GM12872 (cell line): ENCODE data around the gene RASSF1.
A peak's percentile ranks its signal among the peaks of the same experiment; 100 is the strongest.

Experiments
- TF ChIP-seq, protein P1 (sequence below): IDR thresholded peaks from 3 replicates; pipeline ENCODE4 v1.5.1; 2011; ENCODE audit warnings: low read depth, mild to moderate bottlenecking, low read length, moderate library complexity; ENCODE audit not compliant: insufficient read depth

Gene RASSF1

DNA sequence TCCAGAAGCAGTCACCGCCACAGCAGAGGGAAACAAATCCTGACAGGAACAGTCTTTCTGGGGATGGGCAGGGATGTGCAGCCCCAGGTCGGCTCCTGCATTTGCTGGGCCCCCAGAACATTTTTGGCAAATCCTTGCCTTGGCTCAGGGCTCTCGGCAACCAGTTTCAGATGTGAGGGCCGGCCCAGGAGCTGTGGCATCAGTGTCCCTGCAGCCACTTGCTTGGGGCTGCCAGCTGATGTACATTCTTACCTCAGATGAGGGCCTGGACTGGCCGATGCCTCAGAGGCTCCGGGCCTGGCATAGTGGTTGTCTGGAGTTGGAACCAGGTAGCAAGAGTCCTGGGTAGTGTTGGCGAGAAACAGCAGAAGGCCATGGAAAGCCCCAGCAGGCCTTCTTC lies 14.2 kb upstream of the RASSF1 start:
- TF ChIP-seq, protein P1, sequence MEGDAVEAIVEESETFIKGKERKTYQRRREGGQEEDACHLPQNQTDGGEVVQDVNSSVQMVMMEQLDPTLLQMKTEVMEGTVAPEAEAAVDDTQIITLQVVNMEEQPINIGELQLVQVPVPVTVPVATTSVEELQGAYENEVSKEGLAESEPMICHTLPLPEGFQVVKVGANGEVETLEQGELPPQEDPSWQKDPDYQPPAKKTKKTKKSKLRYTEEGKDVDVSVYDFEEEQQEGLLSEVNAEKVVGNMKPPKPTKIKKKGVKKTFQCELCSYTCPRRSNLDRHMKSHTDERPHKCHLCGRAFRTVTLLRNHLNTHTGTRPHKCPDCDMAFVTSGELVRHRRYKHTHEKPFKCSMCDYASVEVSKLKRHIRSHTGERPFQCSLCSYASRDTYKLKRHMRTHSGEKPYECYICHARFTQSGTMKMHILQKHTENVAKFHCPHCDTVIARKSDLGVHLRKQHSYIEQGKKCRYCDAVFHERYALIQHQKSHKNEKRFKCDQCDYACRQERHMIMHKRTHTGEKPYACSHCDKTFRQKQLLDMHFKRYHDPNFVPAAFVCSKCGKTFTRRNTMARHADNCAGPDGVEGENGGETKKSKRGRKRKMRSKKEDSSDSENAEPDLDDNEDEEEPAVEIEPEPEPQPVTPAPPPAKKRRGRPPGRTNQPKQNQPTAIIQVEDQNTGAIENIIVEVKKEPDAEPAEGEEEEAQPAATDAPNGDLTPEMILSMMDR, result no peak

DNA sequence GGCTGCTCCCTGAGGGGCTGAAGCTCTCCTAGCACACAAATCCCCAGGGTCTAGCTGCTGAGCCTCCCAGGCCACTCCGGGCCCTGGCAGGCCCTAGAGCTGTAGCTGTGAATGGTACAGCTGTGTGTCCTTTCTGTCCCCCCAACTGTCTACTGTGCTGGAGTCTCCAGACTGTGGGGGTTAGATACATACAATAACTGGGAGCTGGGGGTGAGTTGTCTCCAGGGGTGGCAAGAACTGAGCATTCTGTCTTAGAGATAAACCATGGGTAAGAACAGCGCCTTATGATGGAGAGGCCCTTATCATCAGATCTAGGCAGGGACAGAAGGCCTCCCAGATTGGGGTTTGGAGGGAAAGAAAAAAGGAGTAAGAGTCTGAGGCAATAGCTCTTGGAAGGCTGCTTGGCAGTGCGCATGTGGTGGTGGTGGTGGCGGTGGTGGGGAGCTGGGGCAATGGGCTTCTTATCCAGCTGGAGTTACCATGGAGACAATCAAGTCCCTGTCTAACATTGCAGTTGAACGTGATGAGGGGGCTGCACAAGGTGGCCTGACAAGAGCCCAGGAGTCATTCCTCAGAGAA lies 13.6 kb upstream of the RASSF1 start:
- TF ChIP-seq, protein P1, result no peak

DNA sequence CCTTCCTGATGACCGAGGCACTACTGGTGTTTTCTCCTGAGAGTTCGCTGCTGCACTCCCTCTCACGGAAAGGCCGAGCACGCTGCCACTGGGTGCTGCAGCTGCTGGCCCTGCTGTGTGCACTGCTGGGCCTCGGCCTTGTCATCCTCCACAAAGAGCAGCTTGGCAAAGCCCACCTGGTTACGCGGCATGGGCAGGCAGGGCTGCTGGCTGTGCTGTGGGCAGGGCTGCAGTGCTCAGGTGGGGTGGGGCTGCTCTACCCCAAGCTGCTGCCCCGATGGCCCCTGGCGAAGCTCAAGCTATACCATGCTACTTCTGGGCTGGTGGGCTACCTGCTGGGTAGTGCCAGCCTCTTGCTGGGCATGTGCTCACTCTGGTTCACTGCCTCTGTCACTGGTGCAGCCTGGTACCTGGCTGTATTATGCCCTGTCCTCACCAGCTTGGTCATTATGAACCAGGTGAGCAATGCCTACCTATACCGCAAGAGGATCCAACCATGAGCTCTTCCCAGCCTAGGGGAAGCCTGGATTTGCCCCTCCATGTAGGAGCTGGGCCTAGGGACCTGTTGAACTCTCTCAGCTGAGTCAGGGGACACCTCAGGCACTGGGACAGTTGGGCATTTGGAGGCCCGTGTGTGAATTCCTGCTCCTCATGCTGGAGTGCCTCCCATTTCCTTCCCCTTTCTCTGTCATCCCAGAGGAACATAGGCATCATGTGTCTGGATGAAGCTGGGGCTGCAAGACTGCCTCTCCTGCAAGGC lies 12.8 kb upstream of the RASSF1 start:
- TF ChIP-seq, protein P1, result no peak

DNA sequence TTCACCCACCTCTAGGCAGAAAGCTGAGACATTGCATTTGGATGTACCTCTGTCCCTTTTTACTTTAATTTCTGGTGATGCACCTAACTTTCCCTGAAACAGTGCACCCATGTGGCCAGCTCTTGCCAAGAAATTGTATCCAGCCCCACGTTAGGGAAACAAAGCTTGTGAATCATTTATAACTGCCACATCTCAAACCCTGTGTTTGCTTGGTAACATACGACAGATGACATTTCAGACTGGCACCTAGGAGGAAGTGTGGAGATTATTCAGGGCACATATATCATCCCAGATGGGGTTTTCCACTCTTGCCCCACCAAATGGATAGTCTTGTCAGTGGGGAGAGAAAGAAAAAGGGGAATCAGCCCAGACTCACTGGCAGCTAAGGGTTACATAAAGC lies 12.1 kb upstream of the RASSF1 start:
- TF ChIP-seq, protein P1, result peak; percentile 31; the same call in 2 of the 3 replicates

DNA sequence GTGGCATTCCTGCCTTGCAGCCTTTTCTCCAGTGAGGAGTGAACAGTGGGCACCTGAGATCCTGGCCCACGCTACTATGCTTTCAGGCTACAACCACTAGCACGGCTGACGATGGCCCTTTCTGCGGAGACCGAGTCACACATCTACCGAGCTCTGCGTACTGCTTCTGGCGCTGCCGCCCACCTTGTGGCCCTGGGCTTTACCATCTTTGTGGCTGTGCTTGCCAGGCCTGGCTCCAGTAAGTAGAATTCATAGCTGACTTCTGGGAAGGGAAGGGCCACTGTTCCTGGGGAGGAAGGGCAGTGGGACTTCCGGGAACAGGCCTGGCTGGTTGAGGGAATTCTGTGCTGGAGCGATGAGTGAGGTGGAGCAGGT lies 10.7 kb upstream of the RASSF1 start:
- TF ChIP-seq, protein P1, result no peak

DNA sequence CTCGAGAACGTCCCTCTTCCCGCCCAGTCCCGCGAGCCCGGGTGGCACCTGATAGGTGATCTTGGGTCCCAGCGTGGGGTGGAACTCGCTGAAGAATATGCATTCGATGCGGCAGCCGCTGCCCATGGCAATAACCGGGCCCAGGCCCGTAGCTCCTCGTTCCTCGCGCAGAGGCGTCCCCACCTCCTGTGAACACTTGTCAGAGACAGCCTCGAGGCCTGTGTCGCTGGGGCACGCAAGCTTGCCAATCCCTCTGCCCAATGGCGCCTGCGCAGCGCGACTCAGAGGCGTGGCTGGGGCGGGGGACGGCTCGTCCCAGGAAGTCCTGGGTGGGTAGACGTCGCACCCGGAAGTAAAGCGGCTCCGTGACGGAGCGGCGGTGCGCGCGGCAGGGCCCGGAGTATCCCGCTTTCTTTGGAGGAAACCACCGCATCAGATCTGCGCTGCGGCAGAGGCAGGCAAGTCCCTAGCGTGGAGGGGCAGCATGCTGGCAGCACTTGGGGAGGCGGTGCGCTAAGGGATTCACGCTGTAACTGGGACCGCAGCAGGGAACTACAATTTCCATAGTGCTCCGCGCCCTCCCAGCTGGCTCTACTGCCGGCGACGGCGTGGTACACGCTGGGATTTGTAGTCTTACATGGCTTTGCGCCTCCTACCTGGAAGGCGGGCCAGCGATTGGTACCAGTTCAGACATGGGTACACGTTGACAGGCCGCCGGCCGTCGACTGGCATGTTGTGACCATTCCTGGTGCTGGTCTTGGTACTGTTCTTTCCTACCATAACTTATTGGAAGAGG lies 10.1 kb upstream of the RASSF1 start, which contains the start of the genes CYB561D2 and NPRL2:
Gene CYB561D2, plus strand, starts transcription at position 336 of the 796 bp plus-strand sequence. CDS start 572 bp downstream, outside the sequence.
Gene NPRL2, minus strand, starts transcription at position 249 of the 796 bp plus-strand sequence. Its CDS starts 123 bp downstream, at position 126.
- TF ChIP-seq, protein P1, result no peak

DNA sequence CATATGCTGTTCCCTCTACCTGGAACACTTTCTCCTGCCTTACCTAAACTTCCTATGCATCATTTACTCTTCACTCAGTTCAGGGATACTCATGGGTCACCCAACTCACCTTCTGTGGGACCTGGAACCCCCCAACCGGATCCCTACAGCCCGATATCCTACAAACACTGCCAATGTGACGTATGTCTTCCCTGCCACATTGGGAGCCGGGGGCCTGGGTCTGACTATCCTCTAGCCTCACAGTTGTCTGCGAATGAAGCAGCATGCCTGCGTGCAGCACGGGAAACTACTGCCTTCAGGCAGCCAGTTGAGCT lies 9.5 kb upstream of the RASSF1 start:
- TF ChIP-seq, protein P1, result no peak
